Hepatocyte (in vitro differentiated cells): ENCODE measurements around the gene ARMC7.

Source experiments
- EZH2 ChIP-seq: fragments of 200-600 bp; sonication (generic); IDR thresholded peaks from 2 replicates; pipeline ENCODE4 v1.6.1; 2016; ENCODE audit warnings: antibody characterized with exemption, mild to moderate bottlenecking, borderline replicate concordance
- TF ChIP-seq, protein P1 (sequence below): fragments of 200-600 bp; sonication (generic); IDR thresholded peaks from 2 replicates; pipeline ENCODE4 v1.5.1; 2016; ENCODE audit warnings: antibody characterized with exemption, mild to moderate bottlenecking; ENCODE audit not compliant: poor library complexity

DNA sequence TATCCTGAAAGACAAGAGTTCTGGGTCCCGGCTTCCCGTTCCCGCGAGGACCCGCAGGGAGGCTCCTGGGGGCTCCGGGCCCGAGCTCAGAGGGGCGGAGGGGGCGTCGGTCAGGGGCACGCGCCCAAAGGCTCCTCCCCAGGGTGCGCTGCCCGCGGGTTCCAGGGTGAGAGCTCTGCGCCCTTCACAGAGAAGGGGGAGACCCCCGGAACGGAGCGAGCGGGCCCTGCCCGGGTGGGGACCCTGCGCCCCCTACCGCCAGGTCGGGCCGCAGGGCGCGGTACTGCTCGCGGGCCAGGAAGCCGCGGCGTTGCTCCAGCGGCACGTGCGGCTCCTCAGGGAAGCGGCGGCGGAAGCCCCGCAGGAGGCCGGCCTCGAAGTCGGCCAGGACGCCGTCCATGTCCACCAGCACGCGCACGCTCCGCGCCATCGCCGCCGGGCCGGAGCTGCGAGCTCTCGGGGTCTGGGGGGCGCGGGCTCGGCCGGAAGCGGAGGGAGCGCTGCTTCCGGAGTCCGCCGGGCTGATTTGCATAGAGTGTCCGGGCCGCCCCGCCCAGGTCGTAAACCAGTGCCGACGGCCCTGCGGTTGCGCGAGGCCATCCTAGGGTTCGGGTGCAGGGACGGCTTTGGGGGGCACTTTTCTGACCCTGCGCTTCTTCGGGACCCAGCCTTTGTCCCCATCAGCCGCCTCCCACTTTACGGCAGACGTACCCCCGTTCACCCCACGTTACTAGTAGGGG, 21.7 kb downstream of the ARMC7 start, which contains the start of gene NT5C:
- TF ChIP-seq, protein P1, sequence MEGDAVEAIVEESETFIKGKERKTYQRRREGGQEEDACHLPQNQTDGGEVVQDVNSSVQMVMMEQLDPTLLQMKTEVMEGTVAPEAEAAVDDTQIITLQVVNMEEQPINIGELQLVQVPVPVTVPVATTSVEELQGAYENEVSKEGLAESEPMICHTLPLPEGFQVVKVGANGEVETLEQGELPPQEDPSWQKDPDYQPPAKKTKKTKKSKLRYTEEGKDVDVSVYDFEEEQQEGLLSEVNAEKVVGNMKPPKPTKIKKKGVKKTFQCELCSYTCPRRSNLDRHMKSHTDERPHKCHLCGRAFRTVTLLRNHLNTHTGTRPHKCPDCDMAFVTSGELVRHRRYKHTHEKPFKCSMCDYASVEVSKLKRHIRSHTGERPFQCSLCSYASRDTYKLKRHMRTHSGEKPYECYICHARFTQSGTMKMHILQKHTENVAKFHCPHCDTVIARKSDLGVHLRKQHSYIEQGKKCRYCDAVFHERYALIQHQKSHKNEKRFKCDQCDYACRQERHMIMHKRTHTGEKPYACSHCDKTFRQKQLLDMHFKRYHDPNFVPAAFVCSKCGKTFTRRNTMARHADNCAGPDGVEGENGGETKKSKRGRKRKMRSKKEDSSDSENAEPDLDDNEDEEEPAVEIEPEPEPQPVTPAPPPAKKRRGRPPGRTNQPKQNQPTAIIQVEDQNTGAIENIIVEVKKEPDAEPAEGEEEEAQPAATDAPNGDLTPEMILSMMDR, result peak; percentile 76
- no peak for TF ChIP-seq EZH2
